Fibroblast of skin of scalp (primary cell): ENCODE data around the gene EPHB1.
"Not testable (repeated sequence)": the region's sequence is repeated elsewhere in the genome, so short reads cannot be mapped to it uniquely, and the experiment has no call there.

Source experiments
- DNase-seq: peaks from one replicate; pipeline ENCODE4 v3.0.0-alpha.2; 2013

The EPHB1 gene

DNA sequence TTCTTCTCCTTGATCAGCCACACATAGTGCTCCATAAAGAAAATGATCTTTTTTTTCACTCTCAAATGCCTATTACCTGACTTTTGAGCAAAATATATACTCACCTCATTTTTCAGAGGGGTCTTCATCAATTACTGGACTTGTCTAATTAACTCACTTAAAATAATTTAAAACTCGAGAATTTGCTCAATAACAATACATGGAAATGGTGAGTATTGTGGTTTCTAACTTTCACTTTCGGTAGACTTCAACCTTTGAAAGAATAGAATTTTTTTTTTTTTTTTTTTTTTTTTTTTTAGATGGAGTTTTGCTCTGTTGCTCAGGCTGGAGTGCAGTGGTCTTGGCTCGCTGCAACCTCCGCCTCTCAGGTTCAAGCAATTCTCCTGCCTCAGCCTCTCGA is 17.7 kb upstream of the EPHB1 start:
- no peak for DNase-seq

DNA sequence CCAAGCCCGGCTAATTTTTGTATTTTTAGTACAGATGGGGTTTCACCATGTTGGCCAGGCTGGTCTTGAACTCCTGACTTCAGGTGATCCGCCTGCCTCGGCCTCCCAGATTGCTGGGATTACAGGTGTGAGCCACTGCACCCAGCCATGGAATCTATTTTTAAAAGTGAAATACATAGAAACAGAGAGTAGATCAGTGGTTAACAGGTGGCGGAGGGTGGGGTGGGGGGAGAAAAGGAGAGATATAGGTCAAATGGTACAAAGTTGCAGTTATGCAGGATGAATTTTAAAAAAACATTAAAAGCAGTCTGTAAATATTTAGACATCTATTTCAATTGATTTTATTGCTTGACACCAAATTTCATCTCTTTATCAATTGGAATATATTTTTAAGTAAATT is 6.8 kb upstream of the EPHB1 start:
- not testable (repeated sequence) for DNase-seq

DNA sequence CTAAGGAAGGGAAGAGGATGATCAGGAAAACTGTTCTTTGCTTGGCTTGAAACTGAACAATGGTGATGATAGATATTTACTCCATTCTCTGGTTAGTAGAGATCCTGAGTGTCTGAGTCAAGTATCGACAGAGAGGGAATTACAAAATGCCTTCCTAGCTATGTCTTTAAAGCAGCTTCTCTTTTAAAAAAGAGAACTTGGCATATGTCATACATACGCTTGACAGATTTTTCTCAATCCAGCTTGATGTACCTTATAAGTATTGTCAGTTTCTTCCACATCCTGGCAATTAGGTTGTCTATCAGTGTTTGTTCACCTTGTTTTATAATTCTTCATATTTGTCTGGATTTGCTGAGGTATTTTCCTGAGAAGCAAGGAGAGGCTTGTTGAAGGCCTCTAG is 5.0 kb upstream of the EPHB1 start:
- no peak for DNase-seq

- DNase-seq, result no peak
Observed at GRCh38 chr3:134791992-134792391, 3.1 kb upstream of the EPHB1 start.

- no peak for DNase-seq
Observed at GRCh38 chr3:134792700-134793099, 2.4 kb upstream of the EPHB1 start.

DNA sequence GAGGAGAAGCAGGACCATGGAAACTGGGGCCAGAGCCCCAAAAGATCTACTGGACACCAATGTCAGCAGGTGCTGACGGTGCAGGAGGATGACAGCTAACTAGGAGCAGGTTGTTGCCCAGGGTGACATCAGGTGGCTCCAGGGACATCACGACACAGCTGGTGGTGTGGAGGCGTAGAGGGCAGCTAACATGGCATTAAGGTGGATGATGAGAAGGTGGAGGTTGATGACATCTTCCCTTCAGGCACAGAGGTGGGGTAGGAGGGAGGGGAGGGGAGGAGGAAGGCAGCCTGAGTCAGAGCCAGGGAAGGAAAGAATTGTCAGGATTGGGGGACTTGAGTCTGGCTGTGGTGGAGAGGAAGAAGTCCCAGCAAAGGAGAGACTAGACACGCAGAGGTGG is 1.5 kb upstream of the EPHB1 start:
- DNase-seq, result no peak

- DNase-seq, result no peak
Observed at GRCh38 chr3:134794323-134794722, 737 bp upstream of the EPHB1 start.

- peak; percentile 8 for DNase-seq
Observed at GRCh38 chr3:134795746-134796280, 753 bp downstream of the EPHB1 start.

DNA sequence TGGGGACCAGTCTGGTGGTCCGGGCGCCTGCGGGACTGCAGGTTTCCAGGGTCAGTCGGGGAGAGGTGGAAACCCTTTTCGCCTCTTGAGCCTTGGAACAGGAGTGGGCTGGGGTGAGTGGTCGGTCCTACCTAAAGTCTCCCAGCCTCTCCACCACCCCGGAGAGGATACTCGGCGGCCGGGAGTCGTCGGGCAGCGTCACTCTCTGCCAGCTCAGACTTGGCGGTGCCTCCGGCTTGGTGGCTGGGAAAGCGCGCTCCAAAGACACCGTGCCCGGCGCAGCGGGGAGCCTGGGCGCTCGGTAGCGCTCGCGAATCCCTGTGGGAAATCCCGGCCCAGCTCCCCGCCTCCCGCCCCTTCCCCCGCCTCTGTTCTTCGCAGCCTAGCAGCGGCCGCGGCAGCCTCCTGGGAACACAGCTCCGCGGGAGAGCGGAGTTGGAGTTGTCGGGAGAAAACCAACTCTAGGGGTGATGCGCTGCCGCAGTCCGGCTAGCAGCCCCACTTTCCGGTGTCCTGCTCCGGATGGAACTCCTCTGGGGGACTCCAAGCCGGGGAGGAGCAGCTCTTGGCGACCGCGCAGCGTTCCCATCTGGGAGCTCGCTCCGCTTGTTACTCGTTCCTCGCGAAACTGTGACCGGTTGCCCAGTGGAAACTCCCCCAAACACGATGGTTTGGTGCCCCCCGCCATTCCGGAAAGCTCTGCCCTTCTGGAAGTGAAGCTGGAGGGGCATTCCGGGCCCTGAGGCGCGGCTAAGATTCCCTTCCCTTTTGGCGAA is 1.4 kb downstream of the EPHB1 start:
- peak; percentile 14 for DNase-seq

DNA sequence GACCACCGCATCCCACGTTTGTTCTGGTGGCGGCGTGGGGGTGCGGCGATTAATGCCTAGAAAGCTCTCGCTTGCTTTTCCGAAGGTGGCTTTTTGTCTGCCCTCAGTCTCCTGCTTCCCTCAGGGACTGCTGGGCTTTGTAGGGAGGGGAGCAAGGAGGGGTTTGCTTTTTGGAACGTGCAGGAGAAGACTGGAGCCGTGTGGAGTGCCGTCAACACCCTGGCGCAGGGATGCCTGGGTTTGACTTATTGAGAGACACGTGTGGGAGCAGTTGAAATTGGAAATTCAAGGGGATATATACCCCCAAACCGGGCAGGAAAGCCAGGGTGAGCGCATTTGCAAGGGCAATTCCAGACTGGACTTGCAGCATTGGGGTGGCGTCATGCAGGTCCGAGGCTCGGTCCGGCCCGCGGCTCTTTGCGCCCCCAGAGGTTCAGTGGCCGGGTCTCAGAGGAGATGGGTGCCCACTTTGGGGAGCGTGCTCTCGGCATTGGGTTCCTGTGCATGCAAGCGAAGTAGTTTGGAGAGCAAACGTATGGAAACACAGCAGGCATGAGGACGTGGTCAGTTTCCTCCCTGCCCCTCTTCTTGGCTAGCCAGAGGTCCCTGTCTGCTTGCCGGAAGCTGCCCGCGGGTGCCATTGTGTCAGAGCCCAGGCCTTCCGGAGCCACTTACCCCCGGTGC is 2.1 kb downstream of the EPHB1 start:
- DNase-seq, result no peak

DNA sequence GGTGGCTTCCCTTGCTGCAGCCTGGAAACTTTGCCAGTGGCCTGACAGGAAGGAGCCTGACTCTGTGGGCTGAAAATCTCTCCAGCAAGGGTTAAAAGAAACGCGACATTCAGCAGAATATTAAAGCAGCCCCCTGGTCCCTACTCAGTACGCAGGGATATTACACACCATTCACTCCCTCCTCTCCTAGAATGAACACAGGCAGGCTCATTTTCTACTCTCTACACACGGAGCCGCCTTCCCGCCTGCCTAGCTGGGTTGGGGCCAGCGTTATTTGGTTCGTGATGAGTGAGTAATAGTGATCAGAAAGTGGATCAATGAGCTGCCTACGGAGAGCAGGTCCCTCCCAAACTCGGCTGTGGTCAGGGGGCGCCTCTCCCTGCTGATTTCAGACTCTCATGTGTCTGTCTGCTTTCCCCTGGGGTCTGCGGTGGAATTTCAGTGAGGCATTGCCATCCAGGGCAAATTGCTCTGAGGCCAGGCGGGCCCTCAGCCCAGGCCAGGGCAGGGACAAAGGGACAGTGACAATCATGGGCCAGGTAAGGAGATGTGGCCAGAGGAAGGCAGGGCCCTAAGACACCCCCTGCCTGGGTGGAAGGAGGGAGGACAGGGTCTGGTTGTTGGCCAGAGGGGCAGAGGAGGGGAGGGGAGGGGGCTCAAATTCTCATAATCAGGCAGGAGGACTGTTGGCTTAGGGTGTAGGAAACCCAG is 2.8 kb downstream of the EPHB1 start:
- no peak for DNase-seq

- DNase-seq, result no peak
Observed at GRCh38 chr3:134798681-134799311, 3.7 kb downstream of the EPHB1 start.

DNA sequence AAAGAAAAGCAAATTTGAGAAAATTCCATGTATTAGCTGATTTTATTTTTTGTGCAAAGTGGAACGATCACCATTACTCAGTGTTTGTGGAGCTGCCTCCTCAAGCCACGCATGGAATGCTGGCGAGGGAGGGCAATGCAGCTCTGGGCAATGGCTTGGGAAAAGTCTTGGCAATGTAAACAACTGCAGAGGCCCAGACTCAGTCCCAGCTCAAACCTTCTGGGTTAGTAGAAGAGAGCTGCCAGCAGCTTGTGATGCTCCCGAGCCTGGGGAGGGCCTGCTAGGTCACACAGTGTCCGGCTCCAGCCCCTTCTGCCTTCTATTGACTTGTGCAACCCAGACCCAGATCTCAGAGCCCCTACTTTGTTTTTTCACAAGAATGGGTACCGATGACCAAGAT is 4.3 kb downstream of the EPHB1 start:
- DNase-seq, result peak; percentile 35

GRCh38 chr3:134801204-134801958 is 6.3 kb downstream of the EPHB1 start:
- DNase-seq, result no peak

- no peak for DNase-seq
Observed at GRCh38 chr3:134802428-134803050, 7.5 kb downstream of the EPHB1 start.

DNA sequence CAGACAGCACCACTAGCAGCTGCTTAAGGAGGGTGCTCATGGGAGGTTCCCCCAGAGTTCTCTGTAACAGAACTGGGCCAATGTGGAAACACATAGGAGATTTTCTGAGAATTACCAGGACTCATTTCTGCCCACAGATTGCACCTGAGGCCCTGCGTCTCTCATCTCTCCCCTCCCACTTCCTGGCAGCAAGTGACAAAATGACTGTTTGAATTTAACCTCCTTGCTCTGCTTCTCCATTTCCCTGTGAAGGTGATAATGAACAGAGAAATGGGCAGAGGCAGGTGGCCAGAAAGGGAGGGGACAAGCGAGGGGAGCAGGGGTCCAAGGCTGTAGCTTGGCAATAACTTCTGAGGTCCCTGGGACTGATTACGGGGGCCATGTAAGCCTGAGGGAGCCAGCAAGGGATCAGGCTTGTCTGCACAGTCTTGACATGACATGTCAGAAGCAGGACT is 8.0 kb downstream of the EPHB1 start:
- DNase-seq, result no peak

GRCh38 chr3:134803652-134804051 is 8.6 kb downstream of the EPHB1 start:
- no peak for DNase-seq

- no peak for DNase-seq
Observed at GRCh38 chr3:134804508-134805480, 9.7 kb downstream of the EPHB1 start.

GRCh38 chr3:134807189-134807588 is 12.1 kb downstream of the EPHB1 start:
- no peak for DNase-seq

- no peak for DNase-seq
Observed at GRCh38 chr3:134808835-134809234, 13.8 kb downstream of the EPHB1 start.
